Memory B cell (primary cell): ENCODE results near the gene ENTREP3.
"Not testable (repeated sequence)": the region's sequence is repeated elsewhere in the genome, so short reads cannot be mapped to it uniquely, and the experiment has no call there.

Experiments used
- ATAC-seq: fragments of 150-1000 bp; cut with Tn5 transposase; 2 replicates; pipeline ENCODE4 v1.10.0; 2021; ENCODE audit warnings: low read depth, mild to moderate bottlenecking, moderate library complexity
- DNase-seq, 2 donors: peaks; one replicate each; pipeline ENCODE4 v3.0.0; 2022; ENCODE audit warnings: low spot score in 2 of 2
- H3K27ac Mint-ChIP-seq: one replicate; pipeline ENCODE4 v1.8.0; 2022; ENCODE audit warnings: mild to moderate bottlenecking, moderate library complexity, mixed read lengths
- H3K27me3 Mint-ChIP-seq: one replicate; pipeline ENCODE4 v1.8.0; 2022; ENCODE audit warnings: mixed read lengths
- H3K36me3 Mint-ChIP-seq: one replicate; pipeline ENCODE4 v1.8.0; 2022; ENCODE audit warnings: mild to moderate bottlenecking, mixed read lengths
- H3K4me1 Mint-ChIP-seq: one replicate; pipeline ENCODE4 v1.8.0; 2022; ENCODE audit warnings: mixed read lengths
- H3K4me3 Mint-ChIP-seq: one replicate; pipeline ENCODE4 v1.8.0; 2022; ENCODE audit warnings: mild to moderate bottlenecking, moderate library complexity, mixed read lengths
- H3K9me3 Mint-ChIP-seq: one replicate; pipeline ENCODE4 v1.8.0; 2022; ENCODE audit warnings: mixed read lengths

Gene ENTREP3

DNA sequence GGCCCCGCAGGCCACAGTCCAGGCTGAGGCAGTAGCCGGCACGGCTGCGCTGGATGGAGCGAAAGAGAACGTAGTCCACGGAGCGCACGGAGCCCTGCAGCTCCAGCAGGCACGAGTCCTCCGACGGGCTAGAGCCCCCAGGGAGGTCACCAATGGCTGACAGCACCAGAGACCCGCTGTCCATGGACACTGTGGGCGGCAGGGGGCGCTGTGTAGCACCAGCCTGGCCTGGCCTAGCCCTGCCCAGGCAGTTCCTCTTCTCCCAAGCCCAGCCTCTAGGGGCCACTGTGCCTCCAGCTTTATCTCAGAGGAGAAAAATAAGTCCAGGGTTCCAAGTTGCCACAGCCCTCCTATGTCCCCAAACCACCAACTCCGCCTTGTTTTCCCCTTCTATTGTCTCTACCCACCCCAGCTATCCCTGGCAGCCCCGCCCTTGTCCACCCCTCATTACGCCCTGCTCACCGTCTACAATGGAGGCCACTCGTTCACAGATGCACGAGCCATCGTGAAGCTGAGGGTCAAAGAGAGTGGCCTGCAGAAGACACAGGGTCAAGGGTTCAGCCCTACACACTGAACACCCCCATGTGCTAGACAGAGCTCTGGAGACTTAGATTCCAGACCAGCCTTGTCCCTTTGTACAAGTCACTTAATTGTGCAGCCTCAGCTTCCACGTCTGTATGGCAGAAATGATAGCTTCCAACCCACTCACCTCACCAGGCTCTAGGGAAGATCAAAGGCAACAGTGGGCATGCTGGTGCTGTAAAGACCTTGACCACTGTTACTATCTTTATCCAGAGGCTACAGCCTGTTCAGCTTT, 4.4 kb downstream of the ENTREP3 start:
- H3K27me3 Mint-ChIP-seq, result no peaks in the 10 kb centered on the region
- H3K9me3 Mint-ChIP-seq, result no peaks in the 10 kb centered on the region
- DNase-seq (peak; percentile 98), ATAC-seq (peak; percentile 94)
- no peak overlapping the region for H3K27ac Mint-ChIP-seq
- peak overlapping the region; percentile 61 for H3K4me3 Mint-ChIP-seq
- H3K36me3 Mint-ChIP-seq, result no peaks in the 10 kb centered on the region
- peaks cover 28% of the 10 kb centered on the region for H3K4me1 Mint-ChIP-seq

DNA sequence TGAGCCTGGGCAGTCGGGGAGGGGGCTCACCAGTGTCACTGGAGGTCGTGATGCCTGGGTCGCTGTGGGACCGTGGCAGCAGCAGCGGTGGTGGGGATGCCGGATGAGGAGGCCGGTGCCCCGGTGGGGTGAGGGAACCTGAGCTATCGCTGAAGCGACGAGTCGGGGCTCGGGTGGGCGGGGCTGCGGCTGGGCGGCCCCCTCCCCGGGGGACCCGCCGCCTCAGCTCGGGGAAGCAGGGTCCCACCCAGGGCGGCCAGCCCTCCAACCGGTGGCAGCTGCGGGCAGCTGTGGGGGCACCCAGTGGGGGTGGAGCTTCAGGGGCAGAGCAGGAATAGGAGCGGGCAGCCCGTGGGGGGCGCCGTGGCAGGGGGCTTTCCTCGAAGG, 5.0 kb downstream of the ENTREP3 start:
- peaks cover 24% of the 10 kb centered on the region for H3K4me1 Mint-ChIP-seq
- peak in 1 of 2 donors; percentile 28 for DNase-seq

DNA sequence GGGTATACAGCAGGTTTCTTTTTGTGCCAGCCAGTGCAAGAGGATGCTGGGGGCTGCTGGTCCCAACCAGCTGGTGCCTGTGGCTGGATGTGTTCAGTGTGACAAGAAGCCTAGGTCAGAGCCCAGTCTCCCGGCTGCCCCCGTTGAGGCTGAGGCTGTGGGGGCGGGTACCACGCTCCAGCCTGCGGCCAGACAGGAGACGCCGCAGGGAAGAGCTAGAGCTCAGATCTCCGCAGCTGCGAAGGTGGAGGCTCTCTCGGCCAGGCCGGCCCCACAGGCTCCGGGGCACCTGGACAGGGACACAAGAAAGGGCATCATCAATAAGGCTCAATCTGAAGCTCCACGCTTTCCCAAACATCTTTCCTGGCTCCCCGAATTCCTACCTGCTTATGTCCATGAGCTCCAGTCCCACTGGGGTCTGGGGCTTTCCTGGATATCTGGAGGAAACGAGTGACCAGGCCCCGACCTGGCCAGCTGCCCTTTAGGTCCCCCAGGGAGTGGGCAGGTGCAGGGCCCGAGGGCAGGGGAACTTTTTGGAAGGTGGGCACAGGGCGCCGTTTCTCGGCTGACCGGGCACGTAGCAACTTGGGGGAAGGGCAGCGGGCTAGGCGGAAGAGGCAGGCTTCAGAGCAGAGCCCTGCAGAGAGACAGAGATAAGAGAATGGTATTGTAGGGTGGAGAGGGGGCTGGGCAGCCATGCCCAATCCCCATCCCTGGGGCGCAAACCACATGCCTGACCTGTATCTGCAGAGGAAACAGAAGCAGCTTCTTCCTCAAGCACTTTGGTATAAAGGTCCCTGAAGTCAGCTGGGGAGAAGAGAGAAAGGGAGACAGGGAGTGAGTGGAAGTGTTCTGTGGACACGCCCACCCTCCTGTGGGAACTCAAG, 7.4 kb downstream of the ENTREP3 start:
- H3K27ac Mint-ChIP-seq, result no peak overlapping the region
- ATAC-seq (no peak), DNase-seq (no peak)
- H3K36me3 Mint-ChIP-seq, result no peaks in the 10 kb centered on the region
- H3K27me3 Mint-ChIP-seq, result no peaks in the 10 kb centered on the region
- no peak overlapping the region for H3K4me3 Mint-ChIP-seq
- peaks cover 16% of the 10 kb centered on the region for H3K4me1 Mint-ChIP-seq
- no peaks in the 10 kb centered on the region for H3K9me3 Mint-ChIP-seq

More for the DNA sequence above, 5.0 kb downstream of the ENTREP3 start:
- Mint-ChIP-seq H3K9me3 (no peaks in the 10 kb centered on the region), H3K36me3 (no peaks in the 10 kb centered on the region), H3K27me3 (no peaks in the 10 kb centered on the region), H3K27ac (no peak overlapping the region), H3K4me3 (peak overlapping the region; percentile 80)
- peak; percentile 13 for ATAC-seq

DNA sequence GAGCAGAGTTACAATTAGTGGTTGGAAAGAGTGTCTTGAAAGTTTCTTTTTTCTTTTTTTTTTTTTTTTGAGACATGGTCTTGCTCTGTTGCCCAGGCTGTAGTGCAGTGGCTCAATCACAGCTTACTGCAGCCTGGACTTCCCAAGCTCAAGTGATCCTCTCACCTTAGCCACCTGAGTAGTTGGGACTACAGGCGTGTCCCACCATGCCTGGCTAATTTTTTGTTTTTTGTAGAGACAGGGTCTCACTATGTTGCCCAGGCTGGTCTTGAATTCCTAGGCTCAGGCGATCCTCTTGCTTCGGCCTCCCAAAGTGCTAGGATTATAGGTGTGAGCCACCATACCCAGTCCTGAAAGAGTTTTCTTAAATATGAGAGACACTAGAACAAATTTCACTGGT, 8.5 kb downstream of the ENTREP3 start:
- not testable (repeated sequence) for H3K27ac Mint-ChIP-seq, H3K9me3 Mint-ChIP-seq, H3K4me3 Mint-ChIP-seq, H3K36me3 Mint-ChIP-seq, DNase-seq, H3K27me3 Mint-ChIP-seq, ATAC-seq
- peaks cover 16% of the 10 kb centered on the region for H3K4me1 Mint-ChIP-seq

DNA sequence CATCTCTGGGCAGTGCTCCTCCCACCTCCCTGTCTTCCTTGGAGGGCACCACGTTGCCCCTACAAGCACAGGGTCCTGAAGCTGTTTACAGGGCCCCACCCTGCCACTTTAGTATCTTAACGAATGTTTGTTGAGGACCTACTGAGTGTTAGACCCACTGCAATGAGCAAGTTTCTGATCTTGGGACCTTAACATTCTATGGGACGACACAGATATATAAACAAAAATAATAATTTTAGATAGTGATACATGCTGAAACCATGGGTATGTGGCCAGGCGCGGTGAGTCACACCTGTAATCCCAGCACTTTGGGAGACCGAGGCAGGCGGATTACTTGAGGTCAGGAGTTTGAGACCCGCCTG, 10.1 kb downstream of the ENTREP3 start:
- peaks cover 25% of the 10 kb centered on the region for H3K4me1 Mint-ChIP-seq
- H3K36me3 Mint-ChIP-seq, result no peaks in the 10 kb centered on the region
- peak overlapping the region; percentile 92 for H3K27ac Mint-ChIP-seq
- no peaks in the 10 kb centered on the region for H3K9me3 Mint-ChIP-seq
- ATAC-seq (no peak), DNase-seq (no peak)
- H3K4me3 Mint-ChIP-seq, result peak overlapping the region; percentile 81
- H3K27me3 Mint-ChIP-seq, result no peaks in the 10 kb centered on the region

DNA sequence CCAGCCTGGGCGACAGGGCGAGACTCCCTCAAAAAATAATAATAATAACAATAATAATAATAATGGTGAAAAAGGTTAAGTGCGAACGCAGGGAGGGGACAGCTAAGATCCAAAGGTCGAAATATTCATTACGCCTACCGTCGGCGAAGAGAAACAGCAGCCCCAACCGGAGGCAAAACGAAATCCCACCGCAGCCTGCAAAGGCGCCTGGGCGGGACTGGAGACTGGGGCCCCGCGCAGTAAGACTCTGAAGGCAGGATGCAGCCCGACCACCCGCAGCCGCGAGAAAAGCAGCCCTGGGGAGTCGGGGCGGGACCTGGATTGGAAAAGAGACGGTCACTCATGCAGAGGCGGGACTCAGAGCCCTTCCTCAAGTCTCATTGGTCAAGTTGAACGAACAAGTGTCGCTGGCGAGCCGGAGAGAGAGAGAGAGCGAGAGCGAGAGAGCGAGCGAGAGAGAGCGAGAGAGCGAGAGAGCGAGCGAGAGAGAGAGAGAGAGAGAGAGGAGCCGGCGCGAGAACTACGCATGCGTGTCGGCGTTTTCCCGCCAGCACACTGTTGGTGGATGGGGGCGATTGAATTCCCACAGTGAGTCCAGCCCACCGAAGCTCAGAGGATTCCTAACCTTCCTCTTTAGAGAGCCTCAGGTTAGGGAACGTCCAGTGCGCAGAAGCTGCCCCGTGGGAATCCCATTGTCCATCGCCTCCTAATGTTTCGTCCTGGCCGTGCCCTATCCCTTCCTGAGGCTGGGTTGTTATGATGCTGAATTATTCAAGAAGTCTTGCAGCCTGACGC, 10.7 kb downstream of the ENTREP3 start:
- H3K27me3 Mint-ChIP-seq, result no peaks in the 10 kb centered on the region
- H3K36me3 Mint-ChIP-seq, result no peaks in the 10 kb centered on the region
- peaks cover 23% of the 10 kb centered on the region for H3K4me1 Mint-ChIP-seq
- DNase-seq (peak; percentile 84 to 89), ATAC-seq (peak; percentile 91)
- peak overlapping the region; percentile 92 for H3K27ac Mint-ChIP-seq
- peak overlapping the region; percentile 81 for H3K4me3 Mint-ChIP-seq
- no peaks in the 10 kb centered on the region for H3K9me3 Mint-ChIP-seq

DNA sequence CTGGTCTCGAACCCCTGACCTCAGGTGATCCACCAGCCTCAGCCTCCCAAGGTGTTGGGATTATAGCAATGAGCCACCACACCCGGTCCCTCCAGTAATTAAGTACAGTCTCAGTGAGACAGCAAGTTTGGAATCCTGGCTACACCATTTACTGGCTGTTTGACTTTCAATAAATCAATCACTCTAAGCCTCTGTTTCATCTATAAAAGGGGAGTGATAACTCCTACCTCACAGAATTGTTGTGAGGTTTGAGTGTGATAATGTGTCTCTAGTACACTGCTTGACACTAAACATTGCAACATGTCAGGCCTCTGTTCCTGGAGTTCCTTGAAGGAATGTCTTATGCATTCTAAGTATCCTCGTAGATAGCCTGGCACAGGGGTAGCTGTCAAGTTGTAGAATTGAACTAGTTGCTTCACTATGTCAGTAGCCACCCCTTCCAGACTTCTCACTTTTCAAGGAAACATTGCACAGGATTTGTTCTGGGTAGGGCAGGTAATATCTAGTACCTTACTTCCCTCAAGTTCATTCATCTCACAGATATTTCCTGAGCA, 12.4 kb downstream of the ENTREP3 start:
- Mint-ChIP-seq H3K9me3 (no peaks in the 10 kb centered on the region), H3K36me3 (peaks cover 5% of the 10 kb centered on the region), H3K4me1 (peaks cover 25% of the 10 kb centered on the region), H3K4me3 (peak overlapping the region; percentile 81), H3K27ac (peak overlapping the region; percentile 92), H3K27me3 (no peaks in the 10 kb centered on the region)
- ATAC-seq, result no peak
- no peak for DNase-seq

DNA sequence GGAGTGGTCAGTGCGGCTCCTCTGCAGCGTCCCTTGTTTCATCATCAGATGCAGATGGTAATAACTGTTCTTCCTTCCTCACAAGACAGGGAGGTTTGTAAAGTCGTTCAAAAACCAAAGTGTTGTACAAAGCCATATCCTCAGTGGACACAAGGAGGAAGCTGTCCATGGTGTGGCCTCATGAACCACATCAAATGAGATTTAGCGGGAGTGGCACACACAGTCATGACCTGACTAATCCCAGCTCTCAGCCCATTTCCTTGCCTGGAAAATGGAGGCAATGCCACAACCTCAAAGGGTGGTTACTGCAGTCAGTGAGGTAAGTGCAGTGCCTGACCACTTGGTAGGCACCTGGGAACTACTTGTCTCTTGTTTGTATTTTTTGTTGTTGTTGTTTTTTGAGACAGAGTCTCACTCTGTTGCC, 13.4 kb downstream of the ENTREP3 start:
- Mint-ChIP-seq H3K27ac (no peak overlapping the region), H3K4me1 (peaks cover 25% of the 10 kb centered on the region), H3K9me3 (no peaks in the 10 kb centered on the region), H3K36me3 (peaks cover 8% of the 10 kb centered on the region), H3K27me3 (no peaks in the 10 kb centered on the region), H3K4me3 (no peak overlapping the region)
- no peak for ATAC-seq
- DNase-seq, result no peak

DNA sequence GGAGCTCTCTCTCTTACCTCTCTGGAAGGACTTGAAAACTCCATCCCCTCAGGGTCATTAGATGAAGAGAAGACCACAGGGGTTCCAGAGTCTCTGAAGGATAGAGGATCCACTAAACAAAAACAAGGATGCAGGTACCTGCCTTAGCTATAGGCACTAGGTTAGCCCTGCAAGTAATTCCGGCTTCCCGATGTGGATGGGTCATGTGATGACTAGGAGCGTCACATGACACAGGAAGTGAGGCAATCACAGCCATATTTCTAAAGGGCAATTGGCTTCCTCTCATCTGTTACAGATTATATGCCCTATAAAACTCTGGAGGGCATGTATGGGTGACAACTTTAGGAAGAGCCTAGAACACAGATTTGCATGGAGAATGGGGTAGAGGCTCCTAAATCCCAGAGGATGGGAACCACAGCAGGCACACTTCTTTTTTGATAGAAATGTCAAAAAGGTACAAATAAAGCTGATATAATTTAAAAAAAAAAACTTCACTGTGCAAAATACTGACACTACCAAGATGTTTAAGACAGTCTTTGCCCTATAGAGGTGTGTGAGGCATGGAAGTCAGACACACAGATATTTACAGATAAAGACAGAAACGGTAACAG, 14.1 kb downstream of the ENTREP3 start:
- Mint-ChIP-seq H3K4me1 (peaks cover 25% of the 10 kb centered on the region), H3K4me3 (peak overlapping the region; percentile 86), H3K27ac (peak overlapping the region; percentile 83), H3K36me3 (peaks cover 11% of the 10 kb centered on the region), H3K27me3 (no peaks in the 10 kb centered on the region), H3K9me3 (no peaks in the 10 kb centered on the region)
- ATAC-seq (peak; percentile 31), DNase-seq (peak; percentile 42 to 51)

DNA sequence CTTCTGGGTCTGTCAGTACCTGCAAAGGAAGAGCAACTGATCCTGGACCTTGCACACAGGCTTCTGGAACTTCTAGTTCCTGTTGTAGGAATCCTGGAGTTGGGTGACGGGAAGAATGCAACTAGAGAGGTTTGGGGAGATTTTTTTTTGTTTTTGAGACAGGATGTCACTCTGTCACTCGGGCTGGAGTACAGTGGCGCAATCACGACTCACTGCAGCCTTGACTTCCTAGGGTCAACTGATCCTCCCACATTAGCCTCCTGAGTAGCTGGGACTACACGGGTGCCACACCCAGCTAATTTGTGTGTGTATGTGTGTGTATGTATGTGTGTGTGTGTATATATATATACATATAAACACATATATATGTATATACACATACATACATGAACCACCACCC, 18.8 kb downstream of the ENTREP3 start:
- ATAC-seq, result no peak
- Mint-ChIP-seq H3K27ac (no peak overlapping the region), H3K27me3 (no peaks in the 10 kb centered on the region), H3K4me1 (peaks cover 12% of the 10 kb centered on the region), H3K4me3 (no peak overlapping the region), H3K36me3 (peaks cover 17% of the 10 kb centered on the region), H3K9me3 (no peaks in the 10 kb centered on the region)
- no peak for DNase-seq

DNA sequence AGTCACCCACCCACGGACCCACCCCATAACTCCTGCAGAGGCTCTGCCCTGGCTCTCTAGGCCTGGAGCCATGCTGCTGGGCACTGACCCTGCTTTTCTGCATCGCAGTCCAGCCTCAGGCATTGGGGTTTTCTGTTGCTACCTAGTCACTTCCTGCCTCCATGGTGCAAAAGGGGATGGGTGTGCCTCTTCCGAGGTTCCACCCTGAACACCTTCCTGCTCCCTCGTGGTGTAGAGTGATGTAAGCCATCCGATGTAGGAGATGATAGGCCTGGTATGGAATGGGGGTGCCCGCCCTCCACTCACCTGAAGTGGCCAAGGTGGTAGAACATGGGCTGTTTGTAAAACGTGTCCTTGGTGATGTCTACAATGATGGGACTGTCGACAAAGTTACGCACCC, 19.9 kb downstream of the ENTREP3 start:
- not testable (repeated sequence) for ATAC-seq, H3K4me3 Mint-ChIP-seq, H3K27ac Mint-ChIP-seq, H3K4me1 Mint-ChIP-seq, H3K9me3 Mint-ChIP-seq, DNase-seq, H3K27me3 Mint-ChIP-seq
- H3K36me3 Mint-ChIP-seq, result peaks cover 17% of the 10 kb centered on the region

DNA sequence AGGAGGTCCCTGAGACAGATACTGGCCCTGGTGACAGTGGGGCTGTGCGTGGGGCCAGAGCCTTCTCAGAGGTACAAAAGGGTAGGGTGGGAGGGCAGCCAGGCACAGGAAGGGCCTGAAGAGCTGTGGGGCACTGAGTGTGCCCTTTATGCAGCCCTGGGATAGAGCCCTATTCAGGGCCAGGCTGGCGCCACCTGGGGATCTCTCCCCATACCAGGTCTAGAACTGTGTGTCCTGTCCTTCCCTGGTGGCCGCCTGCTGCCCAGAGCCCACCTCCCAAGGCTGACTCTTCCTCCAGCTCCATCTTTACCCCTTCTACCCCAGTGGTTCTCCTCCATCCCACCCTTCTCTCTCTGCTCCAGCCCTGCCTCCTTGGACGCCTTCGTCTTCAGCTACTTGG, 21.8 kb downstream of the ENTREP3 start:
- DNase-seq, H3K4me1 Mint-ChIP-seq, H3K4me3 Mint-ChIP-seq, H3K27me3 Mint-ChIP-seq, ATAC-seq, H3K9me3 Mint-ChIP-seq, H3K27ac Mint-ChIP-seq: not testable (repeated sequence)
- peaks cover 13% of the 10 kb centered on the region for H3K36me3 Mint-ChIP-seq
